GM18907 (cell line): Measurements from ENCODE around the gene CRIP1.

Experiments used
- ATAC-seq: cut with Tn5 transposase; IDR thresholded peaks from one replicate; pipeline ENCODE4 v1.9.1; 2021; ENCODE audit warnings: mild to moderate bottlenecking, moderate library complexity; ENCODE audit not compliant: unreplicated experiment

Gene CRIP1, protein sequence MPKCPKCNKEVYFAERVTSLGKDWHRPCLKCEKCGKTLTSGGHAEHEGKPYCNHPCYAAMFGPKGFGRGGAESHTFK

DNA sequence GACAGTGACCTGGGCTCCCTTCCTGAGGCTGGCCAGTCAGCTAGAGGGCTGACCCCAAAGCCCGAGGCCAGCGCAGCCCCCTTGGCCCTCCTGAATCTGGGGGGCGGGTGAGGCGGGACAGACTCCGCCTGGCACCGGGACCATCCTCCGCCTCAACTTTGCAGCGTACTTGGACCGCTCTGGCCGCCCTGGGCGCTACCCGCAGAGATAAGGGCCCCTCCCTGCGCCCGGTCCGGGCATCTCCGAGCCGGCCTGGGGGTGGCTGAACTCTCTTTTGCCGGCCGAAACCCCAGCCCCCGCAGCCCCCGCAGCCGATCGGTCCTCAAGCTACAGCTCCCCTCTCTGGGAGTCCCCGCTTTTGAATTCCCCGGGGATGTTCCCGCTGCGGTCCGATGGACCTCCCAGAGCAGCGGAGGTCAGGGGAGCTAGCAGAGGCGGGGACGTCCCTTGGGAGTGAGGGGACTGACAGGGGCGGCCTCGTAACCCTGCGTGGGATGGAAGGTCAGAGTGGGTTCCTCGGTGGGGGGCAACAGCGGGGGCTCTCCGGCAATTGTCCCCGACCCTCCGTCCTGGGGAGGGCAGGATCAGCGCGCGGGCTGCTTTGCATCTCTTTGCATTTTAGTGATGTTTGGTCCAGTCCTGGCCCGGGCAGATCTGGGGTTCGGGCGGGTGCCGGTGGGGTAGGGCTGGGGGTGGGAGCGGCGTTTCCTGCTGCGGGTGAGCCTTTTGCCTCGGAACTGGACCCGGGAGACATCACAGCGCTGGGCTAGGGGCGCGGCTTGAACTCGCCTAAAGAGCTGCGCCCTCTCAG lies at the start of gene CRIP1:
Gene CRIP1, plus strand, starts transcription at position 724 of the 811 bp plus-strand sequence. CDS start 374 bp downstream, outside the sequence.
- no peak for ATAC-seq

DNA sequence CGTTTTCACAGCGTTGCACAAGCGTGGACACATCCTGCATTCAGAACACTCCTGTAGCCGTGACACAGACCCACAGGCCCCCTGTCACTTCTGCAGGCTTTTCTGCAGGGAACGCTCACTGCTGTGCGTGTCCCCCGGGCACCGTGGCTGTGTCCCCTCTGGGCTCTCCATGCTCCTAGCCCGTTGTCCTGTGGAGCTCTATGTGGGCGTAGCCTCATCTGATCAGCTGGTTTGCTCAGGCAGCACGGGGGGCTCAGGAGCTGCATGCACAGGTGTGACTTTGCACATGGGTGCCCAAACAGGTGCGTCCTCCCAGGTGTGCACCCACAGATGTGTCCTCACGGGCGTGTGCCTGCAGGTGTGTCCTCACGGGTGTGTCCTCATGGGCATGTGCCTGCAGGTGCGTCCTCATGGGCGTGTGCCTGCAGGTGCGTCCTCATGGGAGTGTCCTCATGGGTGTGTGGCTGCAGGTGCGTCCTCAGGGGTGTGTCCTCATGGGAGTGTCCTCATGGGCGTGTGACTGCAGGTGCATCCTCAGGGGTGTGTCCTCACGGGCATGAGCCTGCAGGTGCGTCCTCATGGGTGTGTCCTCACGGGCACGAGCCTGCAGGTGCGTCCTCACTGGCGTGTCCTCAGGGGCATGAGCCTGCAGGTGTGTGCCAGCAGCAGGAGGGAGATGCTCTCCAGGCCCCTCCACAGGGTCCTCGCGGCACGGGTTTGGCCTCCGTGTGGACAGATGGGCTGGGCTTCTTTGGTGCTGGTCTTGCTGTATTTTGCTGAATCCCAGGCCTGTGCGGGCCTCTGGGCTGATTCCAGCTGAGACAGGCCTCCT lies 49.6 kb upstream of the CRIP1 start:
- no peak for ATAC-seq

DNA sequence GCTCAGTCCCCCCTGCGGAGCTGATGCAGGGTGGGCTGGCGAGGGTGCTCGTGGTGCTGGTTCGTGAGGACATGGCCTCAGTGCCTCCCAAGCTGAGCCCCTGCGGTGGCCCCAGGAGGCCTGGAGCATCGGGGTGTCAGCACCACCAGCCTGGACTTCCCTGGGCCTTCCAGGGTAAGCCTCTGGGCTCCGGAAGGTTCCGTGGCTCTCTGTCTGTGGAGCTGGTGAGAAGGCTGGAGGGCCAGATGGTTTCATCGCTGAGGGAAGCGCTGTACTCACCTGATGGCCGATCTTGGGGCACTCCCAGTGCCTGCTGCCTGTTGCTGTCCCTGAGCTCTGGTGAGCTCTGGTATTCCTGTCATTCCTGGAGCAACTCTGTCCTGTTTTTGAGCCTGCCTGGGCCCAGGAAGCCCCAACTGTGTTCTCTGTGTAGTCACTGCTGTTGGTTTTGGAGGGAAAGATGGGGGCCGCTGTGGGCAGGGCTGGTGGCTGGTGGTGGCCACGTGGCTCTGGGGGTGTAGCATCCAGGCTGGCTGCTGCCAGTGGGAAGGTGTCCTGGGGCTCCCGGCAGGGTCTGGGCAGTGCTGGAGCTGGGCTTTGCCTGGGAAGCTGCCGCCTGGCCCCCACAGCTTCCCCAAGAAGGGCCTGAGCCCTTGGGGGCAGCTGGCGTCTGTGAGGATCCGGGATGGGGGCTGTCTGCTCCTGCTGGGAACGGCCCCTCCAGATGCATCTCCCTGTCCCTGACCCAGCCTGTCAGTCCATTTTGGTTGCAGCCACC lies 48.8 kb upstream of the CRIP1 start:
- ATAC-seq: no peak

DNA sequence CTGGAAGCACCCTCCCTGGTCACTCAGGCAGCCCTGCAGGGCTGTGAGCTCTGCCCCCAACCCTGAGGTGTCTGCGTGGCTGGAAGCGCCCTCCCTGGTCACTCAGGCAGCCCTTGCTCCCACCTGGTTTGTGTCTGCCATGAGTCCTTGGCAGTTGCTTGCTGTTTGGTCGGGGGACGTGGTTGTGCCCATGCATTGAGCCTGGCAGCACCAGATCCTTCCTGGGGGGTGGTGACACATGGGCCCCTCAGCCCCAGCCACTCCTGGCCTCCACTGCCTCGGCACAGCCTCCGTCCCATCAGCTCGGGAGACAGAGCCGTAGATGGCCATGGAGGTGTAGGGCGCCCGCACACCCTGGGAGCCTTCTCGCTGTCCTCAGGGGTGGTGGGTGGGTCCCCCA lies 47.5 kb upstream of the CRIP1 start:
- ATAC-seq: no peak

DNA sequence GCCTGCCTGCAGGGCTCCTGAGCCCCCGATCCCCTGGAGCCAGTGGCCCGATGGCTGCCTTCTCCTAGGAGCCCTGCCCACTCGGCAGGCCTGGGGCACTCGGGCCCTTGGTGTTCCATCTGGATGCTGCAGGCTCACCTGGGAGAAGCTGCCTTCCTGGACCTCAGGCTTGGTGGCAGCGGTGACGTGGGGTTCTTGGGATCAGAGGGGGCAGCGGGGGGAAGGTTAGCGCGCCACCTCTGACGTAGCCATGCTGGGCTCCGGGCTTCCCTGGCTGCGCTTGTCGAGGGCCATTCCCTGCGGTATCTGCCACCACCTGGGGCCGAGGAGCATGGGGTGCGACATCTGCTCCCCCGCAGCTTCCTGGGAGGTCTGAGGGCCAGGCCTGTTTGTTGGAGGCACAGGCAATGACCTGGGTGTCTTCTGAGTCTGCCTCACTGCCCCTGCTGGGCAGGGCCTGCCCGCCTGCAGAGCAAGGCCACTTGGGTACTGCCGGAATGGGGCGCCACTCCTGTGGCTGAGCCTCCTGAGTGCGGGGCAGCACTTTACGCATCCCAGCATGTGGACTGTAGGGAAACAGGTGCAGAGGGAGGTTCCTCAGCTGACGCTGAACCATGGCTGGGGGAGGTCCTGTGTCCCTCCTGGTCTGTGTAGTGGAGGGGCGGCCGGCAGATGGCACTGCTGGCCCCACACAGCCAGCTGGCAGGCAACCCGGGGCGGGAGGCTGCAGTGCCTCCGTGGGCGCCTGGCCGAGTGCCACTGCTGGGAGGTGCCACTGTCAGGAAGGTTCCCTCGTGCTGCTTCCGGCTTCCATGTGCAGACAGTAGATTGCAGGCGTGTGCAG lies 46.8 kb upstream of the CRIP1 start:
- no peak for ATAC-seq

DNA sequence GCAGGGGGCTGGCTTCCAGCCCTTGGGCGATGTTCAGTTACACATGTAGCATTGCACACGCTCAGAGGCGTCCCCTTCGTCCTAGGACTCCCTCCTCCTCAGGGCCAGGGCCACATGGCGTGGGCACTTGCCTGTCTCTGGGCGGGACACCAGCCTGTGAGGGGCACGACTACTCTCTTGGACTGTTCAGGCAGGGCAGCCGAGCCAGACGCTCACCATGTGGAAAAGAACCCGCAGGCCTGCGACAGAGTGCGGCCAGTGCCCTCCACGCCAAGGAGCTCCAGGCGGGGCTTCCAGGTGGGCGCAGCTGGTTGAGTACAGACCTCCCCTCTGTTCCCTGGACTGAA lies 46.2 kb upstream of the CRIP1 start:
- no peak for ATAC-seq

DNA sequence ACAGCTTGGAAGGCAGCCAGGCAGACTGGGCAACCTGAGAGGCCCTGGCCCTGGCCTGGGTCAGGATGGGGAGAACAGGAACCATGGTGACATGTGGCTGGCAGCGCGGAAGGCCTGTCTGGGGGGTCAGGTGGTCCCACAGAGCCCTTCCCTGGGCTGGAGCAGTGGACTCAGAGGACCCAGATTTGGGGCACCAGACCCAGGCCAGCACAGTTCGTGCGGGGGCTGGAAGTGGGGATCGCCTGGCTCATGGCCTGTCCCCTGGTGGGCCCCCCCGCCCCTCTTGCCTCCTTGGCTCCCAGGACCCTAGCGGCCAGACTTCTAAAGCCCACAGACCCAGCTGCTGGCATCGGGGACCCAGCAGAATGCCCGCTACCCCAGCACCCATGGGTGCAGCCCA lies 45.7 kb upstream of the CRIP1 start:
- ATAC-seq: no peak

DNA sequence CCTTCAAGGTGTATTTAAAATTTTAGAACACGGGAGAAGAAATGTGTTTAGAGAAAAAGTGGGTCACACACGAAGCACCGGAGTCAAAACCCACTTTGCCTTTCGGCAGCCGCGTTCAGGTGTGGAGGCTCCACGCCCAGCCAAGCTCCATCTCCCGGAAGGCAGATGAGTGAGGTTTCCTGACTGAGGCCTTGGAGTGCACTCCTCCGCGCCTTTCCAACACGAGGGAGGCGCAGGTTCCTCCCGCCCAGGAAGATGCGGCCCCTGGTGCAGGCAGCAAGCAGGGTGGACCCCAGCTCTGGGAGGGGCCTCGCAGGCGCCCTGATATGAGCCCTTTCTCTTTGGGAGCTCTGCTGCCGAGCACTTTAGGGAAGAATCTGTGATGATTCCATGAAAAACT lies 44.6 kb upstream of the CRIP1 start:
- no peak for ATAC-seq

DNA sequence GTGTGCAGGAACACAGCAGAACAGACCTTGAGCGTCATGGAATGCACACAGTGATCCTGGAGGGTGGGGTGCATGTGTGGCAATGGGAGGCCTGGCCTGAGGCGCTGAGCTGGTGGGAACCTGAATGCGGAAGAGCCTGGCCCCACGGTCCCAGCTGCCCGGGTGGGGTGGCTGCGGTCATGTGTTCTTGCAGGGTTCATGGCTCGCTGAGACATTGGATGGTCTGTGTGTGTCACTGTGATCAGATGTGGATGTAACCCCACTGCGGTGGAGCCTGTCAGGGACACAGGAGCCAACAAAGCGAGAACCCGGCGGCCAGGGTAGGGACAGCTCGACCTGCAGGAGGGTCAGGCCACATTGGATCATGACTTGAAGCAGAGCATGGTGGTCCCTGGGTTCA lies 43.9 kb upstream of the CRIP1 start:
- ATAC-seq: no peak

DNA sequence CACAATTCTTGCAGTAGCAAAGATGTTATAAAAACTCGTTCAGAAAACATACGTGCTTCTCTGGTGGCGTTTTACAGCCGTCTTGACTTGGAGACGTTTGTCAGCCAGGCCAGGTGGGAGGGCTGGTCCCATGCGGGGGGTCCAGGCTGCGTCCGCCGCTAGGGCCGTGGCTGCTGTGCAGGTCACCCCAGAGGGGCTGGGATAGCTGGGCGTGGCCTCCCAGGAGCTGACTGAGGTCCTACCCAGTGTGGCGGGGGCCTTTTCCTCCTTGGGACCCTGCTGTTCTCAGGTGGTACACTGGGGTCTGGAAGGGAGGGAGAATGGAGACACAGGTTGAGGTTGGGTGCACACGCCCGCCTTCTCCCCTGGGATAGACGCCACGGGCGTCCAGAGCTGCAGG lies 41.8 kb upstream of the CRIP1 start:
- no peak for ATAC-seq

DNA sequence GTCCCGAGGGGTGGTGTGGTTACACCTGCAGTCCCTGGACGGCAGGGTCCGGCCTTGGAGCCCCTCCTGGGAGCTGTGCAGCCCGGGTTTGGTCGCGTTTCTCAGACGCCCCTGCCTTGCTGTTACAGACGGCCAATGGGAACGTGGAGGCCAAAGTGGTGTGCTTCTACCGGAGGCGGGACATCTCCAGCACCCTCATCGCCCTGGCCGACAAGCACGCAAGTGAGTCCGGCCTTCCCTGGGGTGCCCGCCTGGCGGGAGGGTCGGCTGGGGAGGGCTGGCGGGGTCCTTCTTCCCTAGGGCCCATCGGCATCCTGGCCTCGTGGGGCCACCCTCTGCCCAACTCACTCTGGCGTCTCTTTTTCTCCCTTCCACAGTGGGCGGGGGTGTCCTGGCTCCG lies 41.4 kb upstream of the CRIP1 start:
- no peak for ATAC-seq

DNA sequence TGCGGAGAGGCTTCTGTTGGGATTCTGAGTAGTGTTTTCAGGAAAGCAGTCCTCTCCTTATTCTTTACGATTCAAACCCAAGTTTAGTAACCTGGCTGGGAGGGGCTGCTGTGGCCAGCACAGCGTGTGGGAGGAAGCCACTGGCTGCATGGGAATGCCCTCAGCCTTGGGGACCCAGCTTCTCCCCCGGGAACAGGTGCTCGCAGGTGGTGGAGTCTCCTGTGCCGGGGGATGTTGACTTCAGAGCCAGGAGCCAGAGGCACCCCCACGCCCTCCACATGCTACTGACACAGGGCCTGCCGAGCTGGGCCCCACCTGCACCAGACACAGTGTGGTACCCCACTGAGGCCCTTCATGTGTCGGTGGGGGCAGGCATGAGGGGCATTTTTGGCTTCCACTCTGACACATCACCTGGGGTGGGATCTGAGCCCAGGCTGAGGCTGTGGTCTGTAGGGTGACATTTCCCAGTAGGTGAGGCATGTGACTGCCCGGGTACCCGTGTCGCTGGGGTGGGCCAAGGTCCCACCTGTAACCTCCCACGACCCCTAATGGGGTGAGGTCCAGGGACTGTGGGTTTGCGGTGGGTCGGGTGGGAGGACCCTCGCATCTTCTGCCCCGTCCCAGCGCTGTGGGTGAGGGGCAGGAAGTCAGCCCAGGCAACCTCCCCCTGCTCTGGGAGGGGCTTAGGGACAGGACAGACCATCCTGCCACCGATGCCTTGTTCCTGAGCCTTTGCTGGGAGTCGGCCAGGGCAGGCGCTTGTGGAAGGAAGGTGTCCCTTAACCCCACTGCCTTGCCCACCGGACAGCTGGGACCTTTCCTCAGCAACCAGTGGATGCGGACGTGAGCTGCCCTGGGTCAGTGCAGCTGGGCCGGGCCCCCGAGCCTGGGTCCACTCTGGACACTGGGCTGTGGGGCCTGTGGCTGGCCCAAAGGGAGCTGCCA lies 40.5 kb upstream of the CRIP1 start:
- ATAC-seq: no peak

DNA sequence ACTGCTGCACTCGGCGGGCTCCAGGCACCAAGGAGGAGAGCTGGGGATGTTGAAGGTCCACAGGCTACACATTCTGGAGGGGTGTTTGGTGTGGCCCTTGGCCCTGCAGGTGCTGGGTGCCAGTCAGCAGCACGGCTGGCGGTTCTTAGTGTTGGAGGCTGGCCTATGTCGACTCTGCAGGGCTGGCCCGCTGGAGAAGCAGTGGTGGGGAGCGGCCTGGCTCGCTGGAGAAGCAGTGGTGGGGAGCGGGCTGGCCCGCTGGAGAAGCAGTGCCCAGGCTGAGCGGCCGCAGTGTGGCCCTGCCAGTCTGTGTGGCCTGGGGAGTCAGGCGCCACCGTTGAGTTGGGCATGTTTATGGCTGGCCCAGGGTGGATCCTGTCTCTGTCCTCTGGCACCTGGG lies 39.7 kb upstream of the CRIP1 start:
- no peak for ATAC-seq

DNA sequence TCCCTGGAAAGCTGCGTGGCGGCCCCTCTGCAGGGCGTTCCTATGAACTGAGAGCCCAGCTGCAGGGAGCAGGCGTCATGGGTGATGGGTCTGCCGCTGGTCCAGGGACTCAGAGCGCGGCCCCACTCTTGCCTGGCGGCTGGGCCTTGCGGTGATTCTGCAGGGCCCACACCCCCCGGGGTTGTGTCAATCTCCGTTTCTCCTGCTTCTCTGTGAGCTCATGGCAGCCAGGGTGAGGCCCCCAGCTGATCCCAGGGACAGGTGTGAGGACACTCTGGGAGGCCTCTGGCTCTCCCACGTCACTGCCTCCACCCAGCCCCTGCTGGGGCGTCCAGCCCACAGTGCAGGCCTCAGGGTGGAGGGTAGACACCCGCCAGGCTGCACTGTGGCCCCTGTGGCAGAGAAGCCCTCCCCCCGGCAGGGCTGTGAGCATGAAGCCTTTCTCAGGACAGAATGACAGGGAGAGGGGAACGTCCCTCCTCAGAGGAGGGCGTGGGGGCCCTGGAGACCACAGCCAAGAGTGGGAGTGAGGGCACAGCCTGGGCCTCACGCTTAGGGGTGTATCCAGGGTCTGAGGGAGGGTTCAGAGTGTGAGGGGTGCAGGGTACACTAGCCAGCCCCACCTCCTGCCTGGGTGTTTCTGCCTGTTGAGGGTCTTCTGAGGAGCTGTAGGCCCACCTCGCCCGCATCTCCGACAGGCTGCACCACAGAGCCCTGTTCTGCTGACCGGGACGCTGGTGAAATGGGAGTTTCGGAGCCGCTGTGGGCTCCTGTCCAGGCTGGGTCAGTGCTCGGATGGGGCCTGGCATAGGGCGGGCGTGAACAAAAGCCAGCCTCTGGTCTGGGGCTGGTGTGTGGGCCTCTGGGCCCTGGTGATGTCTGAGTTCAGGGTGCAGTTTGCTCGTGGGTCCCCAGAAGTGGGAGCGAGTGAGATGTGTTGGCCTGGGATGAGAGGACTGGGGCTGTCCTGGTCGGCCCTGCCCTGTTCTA lies 38.7 kb upstream of the CRIP1 start:
- ATAC-seq: no peak

DNA sequence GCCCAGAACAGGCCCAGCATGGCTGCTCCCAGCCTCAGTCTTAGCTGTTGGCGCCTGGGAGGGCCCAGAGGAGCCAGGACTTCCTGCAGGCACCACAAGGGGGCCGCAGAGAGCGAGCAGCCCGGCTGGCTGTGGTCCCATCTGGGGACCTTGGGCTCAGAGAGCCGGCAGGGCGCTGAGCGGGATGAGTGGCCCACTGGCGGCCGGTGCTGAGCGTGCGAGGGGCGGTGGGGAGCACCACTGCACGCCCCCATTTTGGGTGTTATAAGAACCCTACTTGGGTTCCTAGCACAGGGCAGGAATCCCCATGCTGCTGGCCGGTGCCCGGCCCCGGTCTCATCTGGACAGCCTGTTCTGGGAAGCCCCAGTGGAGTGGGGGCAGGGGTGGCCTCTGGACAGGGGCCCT lies 38.0 kb upstream of the CRIP1 start:
- no peak for ATAC-seq

DNA sequence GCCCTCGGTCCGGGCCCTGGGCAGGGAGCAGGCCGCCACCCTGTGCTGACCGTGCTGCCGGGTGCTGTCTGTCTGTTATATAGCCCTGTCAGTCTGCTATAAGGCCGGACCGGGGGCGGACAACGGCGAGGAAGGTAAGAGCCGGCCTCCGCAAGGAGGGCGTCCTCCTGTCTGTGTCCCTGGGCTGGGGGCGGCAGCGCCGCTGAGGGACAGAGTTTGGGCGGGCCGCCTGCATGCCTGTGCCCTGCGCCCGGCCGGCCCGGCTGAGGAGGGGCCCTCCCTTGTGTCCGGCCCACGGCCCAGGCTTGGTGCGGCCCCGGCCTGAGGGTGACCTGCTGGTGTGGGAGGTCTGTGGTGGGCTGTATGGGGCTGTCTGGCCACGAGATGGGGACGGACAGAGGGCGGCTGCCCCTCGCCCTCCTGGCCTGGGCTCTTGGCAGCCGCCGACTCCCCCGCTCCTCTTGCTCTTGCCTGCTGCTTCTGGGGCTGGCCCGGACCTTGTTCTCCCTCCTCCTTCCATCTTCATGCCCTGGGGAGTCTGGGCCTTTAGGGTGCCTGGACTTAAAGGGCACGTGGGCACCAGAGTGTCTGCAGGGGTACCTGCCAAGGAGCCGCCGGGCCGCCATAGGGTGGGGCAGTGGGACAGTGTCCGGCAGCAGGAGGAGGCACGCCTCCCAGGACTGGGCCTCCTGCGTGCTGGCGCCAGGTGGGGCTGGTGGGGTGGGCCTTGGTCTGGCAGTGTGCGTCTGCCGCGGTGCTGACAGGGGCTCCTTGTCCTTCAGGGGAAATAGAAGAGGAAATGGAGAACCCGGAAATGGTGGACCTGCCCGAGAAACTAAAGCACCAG lies 37.2 kb upstream of the CRIP1 start:
- ATAC-seq: no peak

DNA sequence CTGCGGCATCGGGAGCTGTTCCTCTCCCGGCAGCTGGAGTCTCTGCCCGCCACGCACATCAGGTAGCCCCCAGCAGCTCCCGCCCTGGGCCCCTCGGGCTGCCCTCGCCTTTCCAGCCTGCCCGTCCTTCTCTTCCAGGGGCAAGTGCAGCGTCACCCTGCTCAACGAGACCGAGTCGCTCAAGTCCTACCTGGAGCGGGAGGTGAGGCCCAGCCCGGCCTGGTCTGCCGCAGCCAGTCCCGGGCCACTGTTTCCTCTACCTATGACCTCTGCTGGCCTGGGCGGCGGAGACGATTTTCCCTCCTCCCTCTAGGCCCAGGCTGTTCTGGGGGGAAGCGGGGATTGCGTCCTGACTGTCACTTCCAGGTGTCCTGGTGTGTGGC lies 36.6 kb upstream of the CRIP1 start:
- no peak for ATAC-seq
